GM12878 (cell line): ENCODE measurements around the gene SMARCAL1.

Experiments used
- CTCF ChIP-seq, 3 experiments: IDR thresholded peaks in 2 of 3; conservative IDR thresholded peaks in 1 of 3; 2 replicates each; pipeline ENCODE4 v1.5.1; 2011; ENCODE audit warnings: low read depth in 3 of 3, low read length in 3 of 3, mild to moderate bottlenecking in 3 of 3, control low read depth in 2 of 3, moderate library complexity in 2 of 3, inconsistent platforms in 1 of 3, mixed read lengths in 1 of 3; ENCODE audit not compliant: control insufficient read depth in 2 of 3, insufficient read depth in 1 of 3; ENCODE audit errors: extremely low read depth in 1 of 3
- FOXM1 ChIP-seq: IDR thresholded peaks from 2 replicates; pipeline ENCODE4 v1.6.1; 2012; ENCODE audit warnings: low read depth, mild to moderate bottlenecking, inconsistent platforms, low read length, moderate library complexity
- KDM1A ChIP-seq: fragments of 200-600 bp; sonication (generic); IDR thresholded peaks from 2 replicates; pipeline ENCODE4 v1.6.1; 2016; ENCODE audit warnings: borderline replicate concordance
- SUPT20H ChIP-seq: IDR thresholded peaks from 2 replicates; pipeline ENCODE4 v1.6.1; 2011; ENCODE audit warnings: low read depth, mild to moderate bottlenecking, low read length, moderate library complexity, borderline replicate concordance; ENCODE audit not compliant: control insufficient read depth
- SUZ12 ChIP-seq: fragments of 200-600 bp; sonication (generic); IDR thresholded peaks from one replicate; pipeline ENCODE4 v1.6.1; 2018; ENCODE audit warnings: antibody characterized with exemption, mild to moderate bottlenecking; ENCODE audit not compliant: unreplicated experiment
- TAF1 ChIP-seq: IDR thresholded peaks from 2 replicates; pipeline ENCODE4 v1.6.1; 2011; ENCODE audit warnings: mild to moderate bottlenecking, low read depth, low read length, borderline replicate concordance
- TCF7 ChIP-seq: IDR thresholded peaks from 2 replicates; pipeline ENCODE4 v1.6.1; 2014; ENCODE audit warnings: antibody characterized with exemption, borderline replicate concordance
- YY1 ChIP-seq: IDR thresholded peaks from 2 replicates; pipeline ENCODE4 v1.6.1; 2011; ENCODE audit warnings: low read depth, mild to moderate bottlenecking, low read length

GRCh38 chr2:216447293-216447692 is 35.0 kb downstream of the SMARCAL1 start:
- TF ChIP-seq SUZ12 (no peak), CTCF (IDR thresholded peaks at IDR 0.05 in 2 of 3, conservative IDR thresholded peaks at IDR 0.05 in 1 of 3; ENCODE audit: control insufficient read depth in 2 of 3, extremely low read depth in 1 of 3, insufficient read depth in 1 of 3, low read depth in 3 of 3, low read length in 3 of 3) (no peak), FOXM1 (no peak), TAF1 (no peak), YY1 (no peak), TCF7 (no peak), SUPT20H (no peak), KDM1A (no peak)
